ENCODE measurements around the gene PLCB4. TPM values are rescaled to one million over a fixed set of nuclear protein-coding genes. Genes with fewer than 3 reads are reported as not detected.
A peak's percentile ranks its signal among the peaks of the same experiment; 100 is the strongest.

PLCB4 gene
- total and polyA plus RNA-seq, 5 donors, result 9.4 to 42.2 (median 27.7) TPM

- Histone ChIP-seq H3K4me3 (ENCODE audit: low read length) (no peak overlapping the region), H3K27me3 (ENCODE audit: control insufficient read depth, insufficient read depth) (no peaks in the 10 kb centered on the region), H3K27ac (ENCODE audit: low read length) (no peak overlapping the region), H3K4me1 (ENCODE audit: control insufficient read depth, insufficient read depth, low read length) (peaks cover 7% of the 10 kb centered on the region), H3K9me3 (ENCODE audit: control insufficient read depth, low read length) (no peaks in the 10 kb centered on the region)
- ATAC-seq (no peak), DNase-seq (no peak)
- intact Hi-C loops (cut with DNase I), result no loop called here
- 75% methylated on average over 6 of the region's 6 CpGs for WGBS
Measured at GRCh38 chr20:9220874-9221547, 152.1 kb downstream of the PLCB4 start.

DNA sequence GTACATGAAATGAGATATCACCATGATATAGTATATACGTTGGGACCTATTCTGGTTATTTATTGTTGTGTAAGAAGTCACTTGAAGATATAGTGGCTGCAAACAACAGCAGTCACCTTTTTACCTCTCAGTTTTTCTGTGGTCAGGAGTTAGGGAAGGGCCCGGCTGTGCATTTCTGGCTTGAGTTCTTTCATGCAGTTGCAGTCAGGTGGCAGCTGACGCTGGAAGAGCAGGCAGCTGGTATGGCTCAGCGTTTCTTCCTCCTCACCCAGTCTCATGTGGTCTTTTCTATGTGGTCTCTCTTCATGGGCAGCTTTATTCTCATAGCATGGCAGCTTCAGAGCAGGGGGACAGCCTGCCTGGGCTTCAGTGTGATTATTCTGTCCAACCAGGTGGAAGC is 154.4 kb downstream of the PLCB4 start:
- Histone ChIP-seq H3K27me3 (ENCODE audit: control insufficient read depth, insufficient read depth) (no peaks in the 10 kb centered on the region), H3K4me1 (ENCODE audit: control insufficient read depth, insufficient read depth, low read length) (peaks cover 7% of the 10 kb centered on the region), H3K4me3 (ENCODE audit: low read length) (no peak overlapping the region), H3K9me3 (ENCODE audit: control insufficient read depth, low read length) (no peaks in the 10 kb centered on the region), H3K27ac (ENCODE audit: low read length) (no peak overlapping the region)
- ATAC-seq (no peak), DNase-seq (no peak)
- intact Hi-C loops (cut with DNase I), result no loop called here
- WGBS, result 73% methylated on average over 4 of the region's 4 CpGs

GRCh38 chr20:9225879-9226278 is 157.0 kb downstream of the PLCB4 start:
- no peak overlapping the region for H3K4me3 ChIP-seq (ENCODE audit: low read length)
- DNase-seq (peak in 1 of 3 donors; percentile 53), ATAC-seq (peak; percentile 45 to 50)
- no peaks in the 10 kb centered on the region for H3K9me3 ChIP-seq (ENCODE audit: control insufficient read depth, low read length)
- 43% methylated on average over 4 of the region's 4 CpGs for WGBS
- H3K4me1 ChIP-seq (ENCODE audit: control insufficient read depth, insufficient read depth, low read length), result peaks cover 9% of the 10 kb centered on the region
- no peaks in the 10 kb centered on the region for H3K27me3 ChIP-seq (ENCODE audit: control insufficient read depth, insufficient read depth)
- H3K27ac ChIP-seq (ENCODE audit: low read length), result no peak overlapping the region
- intact Hi-C loops (cut with DNase I), result no loop called here

DNA sequence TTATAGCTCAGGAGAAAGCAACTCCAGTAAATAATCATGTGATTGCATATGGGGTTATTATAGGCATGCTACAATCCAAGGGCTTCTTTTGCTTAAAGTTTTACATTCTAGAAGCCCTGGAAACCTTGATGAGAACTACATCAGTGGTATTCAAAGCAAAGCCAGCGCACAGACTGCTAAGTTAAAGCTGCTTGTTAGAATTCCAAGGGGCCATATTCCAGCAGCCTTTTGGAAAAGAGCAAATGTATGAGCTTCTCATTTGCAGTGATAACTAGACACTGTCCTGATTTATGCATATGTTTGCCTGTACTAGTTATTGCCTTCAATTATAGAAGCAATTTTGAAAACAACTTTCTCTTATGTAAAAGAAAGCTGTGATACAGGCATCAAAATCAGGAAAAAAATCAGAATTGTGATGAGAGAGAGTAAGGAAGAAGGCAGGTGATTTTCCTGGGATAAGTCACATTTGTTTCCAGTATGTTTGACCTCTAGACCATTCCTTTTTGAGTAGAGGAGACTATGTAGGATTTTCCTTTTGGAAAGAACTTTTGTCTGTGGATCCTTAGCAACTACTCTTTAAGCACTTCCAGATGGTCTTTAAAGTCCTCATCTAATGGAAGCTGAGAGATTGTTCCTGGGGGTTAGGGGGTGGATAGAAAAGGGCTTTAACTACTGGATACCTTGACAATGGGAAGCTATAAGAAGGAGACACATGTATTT is 159.2 kb downstream of the PLCB4 start:
- ATAC-seq (no peak), DNase-seq (no peak)
- WGBS, result 98% methylated on average over 1 of the region's 1 CpG
- Histone ChIP-seq H3K27me3 (ENCODE audit: control insufficient read depth, insufficient read depth) (no peaks in the 10 kb centered on the region), H3K27ac (ENCODE audit: low read length) (no peak overlapping the region), H3K4me1 (ENCODE audit: control insufficient read depth, insufficient read depth, low read length) (peaks cover 5% of the 10 kb centered on the region), H3K9me3 (ENCODE audit: control insufficient read depth, low read length) (no peaks in the 10 kb centered on the region), H3K4me3 (ENCODE audit: low read length) (no peak overlapping the region)
- intact Hi-C loops (cut with DNase I), result no loop called here

DNA sequence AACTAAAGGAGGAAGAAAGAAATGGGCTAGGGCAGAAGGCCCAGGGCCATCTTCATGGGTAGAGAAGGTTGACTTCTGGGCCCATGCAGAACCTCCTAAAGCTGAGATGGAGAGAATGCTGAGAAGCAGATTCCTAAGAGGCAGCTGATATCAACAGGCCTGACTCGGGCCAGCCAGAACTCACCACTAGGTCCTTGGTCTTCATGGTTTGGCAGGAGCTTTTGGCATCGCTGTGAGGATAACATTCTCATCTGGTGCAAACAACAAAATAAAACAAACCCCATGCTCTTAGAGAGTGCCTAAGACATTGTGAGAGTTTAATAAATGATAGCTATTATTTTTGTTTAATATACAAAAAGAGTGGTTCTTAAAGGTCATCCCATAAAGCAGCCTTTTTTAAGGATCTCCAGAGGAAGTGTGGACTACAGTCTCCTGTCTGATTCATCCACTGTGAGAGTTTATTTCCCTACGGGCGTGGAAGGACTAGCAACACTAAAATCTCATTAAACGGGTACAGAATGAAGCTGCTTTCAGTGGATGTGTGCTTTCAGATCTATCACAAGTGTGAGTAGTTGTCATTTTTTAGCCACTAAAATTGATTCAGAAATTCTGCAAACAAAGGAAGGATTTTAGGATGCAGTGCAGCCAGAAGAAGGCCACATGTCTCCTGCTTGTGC is 160.0 kb downstream of the PLCB4 start:
- Histone ChIP-seq H3K4me3 (ENCODE audit: low read length) (no peak overlapping the region), H3K27ac (ENCODE audit: low read length) (no peak overlapping the region), H3K27me3 (ENCODE audit: control insufficient read depth, insufficient read depth) (no peaks in the 10 kb centered on the region), H3K9me3 (ENCODE audit: control insufficient read depth, low read length) (no peaks in the 10 kb centered on the region), H3K4me1 (ENCODE audit: control insufficient read depth, insufficient read depth, low read length) (peaks cover 2% of the 10 kb centered on the region)
- intact Hi-C loops (cut with DNase I), result no loop called here
- 48% methylated on average over 5 of the region's 5 CpGs for WGBS
- DNase-seq (peak; percentile 38 to 82 (median 68)), ATAC-seq (peak; percentile 74 to 91)

- intact Hi-C loops (cut with DNase I), result loop anchor here in 1 of 4 donors (10.0 kb wide), 1 partner anchor 114 kb away; no protein-coding TSS in a partner anchor
- H3K4me1 ChIP-seq (ENCODE audit: control insufficient read depth, insufficient read depth, low read length), result peaks cover 2% of the 10 kb centered on the region
- DNase-seq, result no peak
- no peak overlapping the region for H3K27ac ChIP-seq (ENCODE audit: low read length)
- no peak for ATAC-seq
- H3K4me3 ChIP-seq (ENCODE audit: low read length), result no peak overlapping the region
- no peaks in the 10 kb centered on the region for H3K9me3 ChIP-seq (ENCODE audit: control insufficient read depth, low read length)
- no peaks in the 10 kb centered on the region for H3K27me3 ChIP-seq (ENCODE audit: control insufficient read depth, insufficient read depth)
Measured at GRCh38 chr20:9230406-9230805, 161.5 kb downstream of the PLCB4 start.

DNA sequence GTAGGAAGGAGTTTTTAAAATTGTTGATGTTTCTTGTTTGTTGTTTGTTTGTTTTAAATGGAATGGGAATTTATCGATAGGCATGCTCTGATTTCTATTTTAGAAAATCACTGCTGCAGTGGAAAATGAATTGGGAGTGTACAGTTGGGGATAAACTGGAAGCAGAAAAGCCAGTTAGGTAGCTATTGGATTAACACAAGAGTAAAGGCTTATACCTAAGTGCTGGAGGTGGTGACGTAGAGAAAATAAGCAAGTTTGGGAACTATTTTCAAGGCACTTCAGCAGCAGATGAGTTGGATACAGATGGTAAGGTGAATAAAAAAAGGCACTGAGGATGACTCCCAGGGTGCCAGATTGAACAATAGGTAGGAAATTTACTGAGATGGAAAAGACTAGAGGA is 164.9 kb downstream of the PLCB4 start:
- Histone ChIP-seq H3K4me3 (ENCODE audit: low read length) (no peak overlapping the region), H3K9me3 (ENCODE audit: control insufficient read depth, low read length) (no peaks in the 10 kb centered on the region), H3K27ac (ENCODE audit: low read length) (no peak overlapping the region), H3K27me3 (ENCODE audit: control insufficient read depth, insufficient read depth) (no peaks in the 10 kb centered on the region), H3K4me1 (ENCODE audit: control insufficient read depth, insufficient read depth, low read length) (peaks cover 2% of the 10 kb centered on the region)
- intact Hi-C loops (cut with DNase I), result loop anchor here in 1 of 4 donors (10.0 kb wide), 1 partner anchor 111 kb away; no protein-coding TSS in a partner anchor
- ATAC-seq (no peak), DNase-seq (no peak)
- 98% methylated on average over 2 of the region's 2 CpGs for WGBS

GRCh38 chr20:9235518-9235917 is 166.6 kb downstream of the PLCB4 start:
- no peaks in the 10 kb centered on the region for H3K27me3 ChIP-seq (ENCODE audit: control insufficient read depth, insufficient read depth)
- H3K9me3 ChIP-seq (ENCODE audit: control insufficient read depth, low read length), result no peaks in the 10 kb centered on the region
- no peak for DNase-seq
- H3K4me1 ChIP-seq (ENCODE audit: control insufficient read depth, insufficient read depth, low read length), result no peaks in the 10 kb centered on the region
- no peak for ATAC-seq
- no peak overlapping the region for H3K27ac ChIP-seq (ENCODE audit: low read length)
- WGBS, result 68% methylated on average over 4 of the region's 4 CpGs
- intact Hi-C loops (cut with DNase I), result loop anchor here in 1 of 4 donors (10.0 kb wide), 1 partner anchor 109 kb away; no protein-coding TSS in a partner anchor
- no peak overlapping the region for H3K4me3 ChIP-seq (ENCODE audit: low read length)

- no peaks in the 10 kb centered on the region for H3K27me3 ChIP-seq (ENCODE audit: control insufficient read depth, insufficient read depth)
- intact Hi-C loops (cut with DNase I), result loop anchor here in 1 of 4 donors (10.0 kb wide), 1 partner anchor 108 kb away; no protein-coding TSS in a partner anchor
- WGBS, result 75% methylated on average over 4 of the region's 4 CpGs
- no peaks in the 10 kb centered on the region for H3K4me1 ChIP-seq (ENCODE audit: control insufficient read depth, insufficient read depth, low read length)
- H3K9me3 ChIP-seq (ENCODE audit: control insufficient read depth, low read length), result no peaks in the 10 kb centered on the region
- no peak overlapping the region for H3K4me3 ChIP-seq (ENCODE audit: low read length)
- ATAC-seq (no peak), DNase-seq (no peak)
- H3K27ac ChIP-seq (ENCODE audit: low read length), result no peak overlapping the region
Measured at GRCh38 chr20:9236458-9236857, 167.6 kb downstream of the PLCB4 start.

GRCh38 chr20:9241232-9241692 is 172.4 kb downstream of the PLCB4 start:
- no peak overlapping the region for H3K4me3 ChIP-seq (ENCODE audit: low read length)
- no peak for DNase-seq
- no peak overlapping the region for H3K27ac ChIP-seq (ENCODE audit: low read length)
- H3K9me3 ChIP-seq (ENCODE audit: control insufficient read depth, low read length), result no peaks in the 10 kb centered on the region
- H3K27me3 ChIP-seq (ENCODE audit: control insufficient read depth, insufficient read depth), result no peaks in the 10 kb centered on the region
- ATAC-seq, result no peak
- H3K4me1 ChIP-seq (ENCODE audit: control insufficient read depth, insufficient read depth, low read length), result peaks cover 4% of the 10 kb centered on the region
- intact Hi-C loops (cut with DNase I), result no loop called here
